HG03457 (cell line): ENCODE measurements around the gene MROH7.
"Not testable (repeated sequence)": the region's sequence is repeated elsewhere in the genome, so short reads cannot be mapped to it uniquely, and the experiment has no call there.

Experiments used
- ATAC-seq: cut with Tn5 transposase; IDR thresholded peaks from one replicate; pipeline ENCODE4 v1.9.1; 2021; ENCODE audit warnings: moderate number of reproducible peaks; ENCODE audit not compliant: unreplicated experiment

The MROH7 gene

GRCh38 chr1:54609301-54609921, 32.2 kb upstream of the MROH7 start:
- ATAC-seq = no peak

GRCh38 chr1:54610048-54610447, 31.5 kb upstream of the MROH7 start:
- ATAC-seq = no peak

GRCh38 chr1:54610601-54611580, 30.7 kb upstream of the MROH7 start:
- ATAC-seq = no peak

GRCh38 chr1:54611621-54612020, 30.0 kb upstream of the MROH7 start:
- no peak for ATAC-seq

GRCh38 chr1:54614024-54614423, 27.6 kb upstream of the MROH7 start:
- no peak for ATAC-seq

- no peak for ATAC-seq
Measured at GRCh38 chr1:54614563-54614962, 27.0 kb upstream of the MROH7 start.

- ATAC-seq = no peak
Measured at GRCh38 chr1:54615531-54616279, 25.9 kb upstream of the MROH7 start.

- ATAC-seq = no peak
Measured at GRCh38 chr1:54619749-54620148, 21.8 kb upstream of the MROH7 start.

- no peak for ATAC-seq
Measured at GRCh38 chr1:54623216-54624007, 18.2 kb upstream of the MROH7 start, which contains the start of gene FAM151A. Gene FAM151A (minus strand): TSS chr1:54623525. CDS start chr1:54623395, 130 bp downstream.

- ATAC-seq = no peak
Measured at GRCh38 chr1:54624466-54625464, 16.8 kb upstream of the MROH7 start.

GRCh38 chr1:54627196-54627595, 14.4 kb upstream of the MROH7 start:
- ATAC-seq = no peak

- ATAC-seq = not testable (repeated sequence)
Measured at GRCh38 chr1:54635804-54636203, 5.8 kb upstream of the MROH7 start.

GRCh38 chr1:54636461-54637446, 4.8 kb upstream of the MROH7 start:
- not testable (repeated sequence) for ATAC-seq

GRCh38 chr1:54640361-54640760, 1.2 kb upstream of the MROH7 start:
- no peak for ATAC-seq

GRCh38 chr1:54643736-54644135, 2.1 kb downstream of the MROH7 start:
- ATAC-seq = no peak

GRCh38 chr1:54645806-54646676, 4.5 kb downstream of the MROH7 start:
- ATAC-seq = no peak
